SK-N-MC (cell line): ENCODE measurements around the gene EXT2.

ENCODE experiments used
- EZH2 ChIP-seq: fragments of 200-600 bp; sonication (generic); IDR thresholded peaks from one replicate; pipeline ENCODE4 v1.6.1; 2017; ENCODE audit warnings: antibody characterized with exemption
- FOXP2 ChIP-seq: optimal IDR thresholded peaks from 2 replicates; pipeline ENCODE3; 2011; ENCODE audit warnings: mild to moderate bottlenecking, moderate library complexity; ENCODE audit not compliant: insufficient read depth; ENCODE audit errors: extremely low read length, control extremely low read depth
- POLR2AphosphoS5 ChIP-seq: IDR thresholded peaks from 2 replicates; pipeline ENCODE4 v1.6.1; 2012; ENCODE audit warnings: mild to moderate bottlenecking, low read depth, low read length, borderline replicate concordance

- TF ChIP-seq FOXP2 (no peak), POLR2AphosphoS5 (no peak), EZH2 (no peak)
These were observed 127.8 kb downstream of the EXT2 start for GRCh38 chr11:44223238-44223637.
